ENCODE measurements around the gene LIG1.

DNA sequence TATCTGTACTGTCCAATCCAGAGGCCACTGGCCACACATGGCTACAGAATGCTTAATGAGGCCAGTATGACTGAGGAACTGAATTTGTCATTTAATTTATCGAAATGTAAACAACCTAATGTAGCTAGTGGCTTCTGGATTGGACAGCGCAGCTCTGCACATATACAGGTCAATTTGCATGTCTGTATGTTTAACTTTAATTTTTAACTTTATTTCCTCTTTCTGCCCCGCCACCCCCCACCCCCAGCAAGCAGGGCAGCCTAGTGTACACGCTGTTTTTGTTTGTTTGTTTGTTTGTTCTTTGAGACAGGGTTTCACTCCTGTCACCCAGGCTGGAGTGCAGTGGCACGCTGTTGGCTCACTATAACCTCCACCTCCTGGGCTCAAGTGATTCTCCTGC is 15.9 kb upstream of the LIG1 start:
- TF ChIP-seq MAFG (CRISPR knock-in tag; IDR thresholded peaks at IDR 0.05) (no peak), ZNF362 (CRISPR knock-in tag; IDR thresholded peaks at IDR 0.05; ENCODE audit: borderline replicate concordance) (no peak), POLR2AphosphoS5 (IDR thresholded peaks at IDR 0.05; ENCODE audit: low read depth, low read length) (no peak), ZFP36L1 (CRISPR knock-in tag; IDR thresholded peaks at IDR 0.05) (no peak), ZNF24 (IDR thresholded peaks at IDR 0.05) (no peak), TCF12 (IDR thresholded peaks at IDR 0.05) (no peak), TCF12 (CRISPR knock-in tag; IDR thresholded peaks at IDR 0.05) (no peak), RELA (CRISPR knock-in tag; IDR thresholded peaks at IDR 0.05) (no peak), CTCF (CRISPR knock-in tag; IDR thresholded peaks at IDR 0.05) (no peak), PPARG (CRISPR knock-in tag; conservative IDR thresholded peaks at IDR 0.05) (no peak)
